Naive thymus-derived CD8-positive, alpha-beta T cell (primary cell): ENCODE measurements around the gene AUNIP. TPM values are rescaled to one million over a fixed set of nuclear protein-coding genes. Genes with fewer than 3 reads are reported as not detected.

Experiments
- microRNA-seq: library from miRNA; unstranded; fragments of <30 nt; microRNA quantifications from one replicate; pipeline ENCODE4 v1.2.0, GENCODE V29; 2022; ENCODE audit warnings: borderline microRNAs expressed
- polyA plus RNA-seq, 3 donors: library from polyadenylated mRNA; unstranded; fragments of 300-500 nt; fragmentation: Illumina TruSeq; gene quantifications; one replicate each; pipeline ENCODE4 v1.2.3, GENCODE V29; 2021
- total RNA-seq, 8 experiments: library from RNA in 2 of 8; stranded (reverse) in 2 of 8; gene quantifications; one replicate each; pipeline ENCODE4 v1.2.3 and lab custom pipeline; 2021 to 2026

Gene AUNIP
- total and polyA plus RNA-seq, 5 experiments from 2014 or later: not detected

Small RNA genes within 50 kb of the gene (microRNA-seq; reads per million reads assigned to microRNA genes)
- 1.7 reads per million for gene MIR3917

Other genes starting within 250 kb of the AUNIP start
- 10 to 100 TPM; 46.0 to 47.2 TPM for gene MAN1C1, start 242.7 kb downstream of the AUNIP start, total RNA-seq
- 10 to 100 TPM; 11.3 to 48.3 (median 11.7) TPM for gene MAN1C1, start 242.7 kb downstream of the AUNIP start, polyA plus RNA-seq
- gene SELENON, start 59.3 kb downstream of the AUNIP start, total RNA-seq: 10 to 100 TPM; 19.2 to 20.4 TPM
- gene SELENON, start 59.3 kb downstream of the AUNIP start, polyA plus RNA-seq: 1 to 10 TPM; 2.6 to 7.0 (median 2.7) TPM
- gene MTFR1L, start 39.5 kb downstream of the AUNIP start, total RNA-seq: 10 to 100 TPM; 50.0 to 56.4 TPM
- 10 to 100 TPM; 34.3 to 42.6 (median 40.9) TPM for gene MTFR1L, start 39.5 kb downstream of the AUNIP start, polyA plus RNA-seq
- gene PAQR7, start 16.3 kb upstream of the AUNIP start, total RNA-seq: 1 to 10 TPM; 6.3 to 6.5 TPM
- gene PAQR7, start 16.3 kb upstream of the AUNIP start, polyA plus RNA-seq: under 1 TPM; 0.08 to 0.32 (median 0.30) TPM
- 10 to 100 TPM; 83.3 to 86.0 TPM for gene STMN1, start 47.0 kb upstream of the AUNIP start, total RNA-seq
- gene STMN1, start 47.0 kb upstream of the AUNIP start, polyA plus RNA-seq: 100 to 1,000 TPM; 197 to 238 (median 205) TPM
- gene PAFAH2, start 138.6 kb upstream of the AUNIP start, total RNA-seq: 10 to 100 TPM; 24.6 to 25.4 TPM
- 10 to 100 TPM; 16.4 to 25.5 (median 17.3) TPM for gene PAFAH2, start 138.6 kb upstream of the AUNIP start, polyA plus RNA-seq
- gene EXTL1, start 162.3 kb upstream of the AUNIP start, total RNA-seq: under 1 TPM; 0.19 to 0.26 TPM
- not detected for gene EXTL1, start 162.3 kb upstream of the AUNIP start, polyA plus RNA-seq
- not detected for gene SLC30A2, start 186.7 kb upstream of the AUNIP start, total RNA-seq
- under 1 TPM in 1 of 3 donors, not detected in 2; 0.16 TPM for gene SLC30A2, start 186.7 kb upstream of the AUNIP start, polyA plus RNA-seq
- not detected for gene TRIM63, start 208.2 kb upstream of the AUNIP start, total RNA-seq
- not detected for gene TRIM63, start 208.2 kb upstream of the AUNIP start, polyA plus RNA-seq